ENCODE measurements around the gene ELK4.

Gene ELK4, protein sequence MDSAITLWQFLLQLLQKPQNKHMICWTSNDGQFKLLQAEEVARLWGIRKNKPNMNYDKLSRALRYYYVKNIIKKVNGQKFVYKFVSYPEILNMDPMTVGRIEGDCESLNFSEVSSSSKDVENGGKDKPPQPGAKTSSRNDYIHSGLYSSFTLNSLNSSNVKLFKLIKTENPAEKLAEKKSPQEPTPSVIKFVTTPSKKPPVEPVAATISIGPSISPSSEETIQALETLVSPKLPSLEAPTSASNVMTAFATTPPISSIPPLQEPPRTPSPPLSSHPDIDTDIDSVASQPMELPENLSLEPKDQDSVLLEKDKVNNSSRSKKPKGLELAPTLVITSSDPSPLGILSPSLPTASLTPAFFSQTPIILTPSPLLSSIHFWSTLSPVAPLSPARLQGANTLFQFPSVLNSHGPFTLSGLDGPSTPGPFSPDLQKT

DNA sequence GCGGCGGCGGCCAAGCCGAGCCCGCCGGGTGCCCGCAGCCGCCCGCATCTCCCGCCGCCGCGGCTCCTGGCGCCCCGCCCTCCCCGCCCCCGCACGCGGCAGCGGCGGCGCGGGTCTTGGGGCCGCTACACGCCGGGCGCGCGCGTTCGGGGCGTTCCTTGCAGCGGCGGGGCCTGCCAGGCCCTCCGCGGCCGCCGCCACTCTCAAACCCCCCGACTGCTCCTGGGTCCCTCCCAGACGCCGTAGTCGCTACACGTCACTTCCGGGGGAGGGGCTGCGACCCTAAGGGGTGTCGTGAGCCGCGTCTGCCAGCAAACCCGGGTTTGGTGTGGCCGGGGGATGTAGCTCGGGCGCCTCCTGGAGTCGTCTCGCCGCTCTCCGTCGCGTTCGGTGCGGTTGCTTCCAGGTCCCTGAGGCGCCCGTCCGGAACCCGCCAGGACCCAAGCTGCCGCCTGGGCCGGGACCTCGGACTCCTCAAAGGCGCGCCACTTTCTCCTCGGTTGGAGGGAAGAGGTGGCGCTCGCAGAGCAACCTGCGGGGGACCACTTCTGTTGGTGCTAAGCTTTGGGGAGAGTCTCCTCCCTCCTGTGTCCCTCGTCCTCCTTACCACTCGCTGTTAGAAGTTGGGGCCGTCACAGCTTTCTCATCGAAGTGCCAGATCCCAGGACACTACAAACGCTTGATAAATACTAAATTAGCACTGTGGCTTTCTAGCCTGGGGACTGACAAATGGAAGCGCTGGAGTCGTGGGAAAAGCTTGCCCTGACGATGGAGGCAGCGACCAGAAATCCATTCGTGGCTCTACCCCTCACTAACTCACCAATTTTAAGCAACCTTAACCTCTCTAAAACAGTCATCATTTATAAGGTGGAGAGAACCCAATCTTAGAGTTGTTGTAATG, at the start of gene ELK4:
TSS of gene ELK4 (minus strand) at position 244 of the 901 bp plus-strand sequence. CDS start 8,129 bp downstream, outside the sequence.
- peak; percentile 99 for DNase-seq

DNA sequence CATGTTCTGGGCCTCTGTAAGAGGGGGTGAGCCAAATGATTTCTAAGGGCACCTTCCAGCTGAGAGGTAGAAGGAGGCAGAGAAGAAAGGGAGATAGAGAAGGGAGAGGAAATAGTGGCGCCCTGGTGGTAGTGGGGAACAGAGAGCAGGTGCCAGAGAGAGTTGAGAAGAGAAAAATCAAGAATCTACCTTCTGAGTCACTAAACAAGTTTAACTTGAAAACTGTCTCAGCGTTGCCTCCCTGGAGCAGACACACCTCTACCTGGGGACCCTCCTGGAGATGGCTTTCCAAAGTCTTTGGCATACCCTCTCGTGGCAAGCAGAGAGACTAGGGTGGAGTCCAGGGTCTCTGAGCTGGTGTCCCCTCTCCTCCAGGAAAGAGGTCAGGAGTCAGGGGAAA, 49.6 kb upstream of the ELK4 start:
- no peak for DNase-seq

DNA sequence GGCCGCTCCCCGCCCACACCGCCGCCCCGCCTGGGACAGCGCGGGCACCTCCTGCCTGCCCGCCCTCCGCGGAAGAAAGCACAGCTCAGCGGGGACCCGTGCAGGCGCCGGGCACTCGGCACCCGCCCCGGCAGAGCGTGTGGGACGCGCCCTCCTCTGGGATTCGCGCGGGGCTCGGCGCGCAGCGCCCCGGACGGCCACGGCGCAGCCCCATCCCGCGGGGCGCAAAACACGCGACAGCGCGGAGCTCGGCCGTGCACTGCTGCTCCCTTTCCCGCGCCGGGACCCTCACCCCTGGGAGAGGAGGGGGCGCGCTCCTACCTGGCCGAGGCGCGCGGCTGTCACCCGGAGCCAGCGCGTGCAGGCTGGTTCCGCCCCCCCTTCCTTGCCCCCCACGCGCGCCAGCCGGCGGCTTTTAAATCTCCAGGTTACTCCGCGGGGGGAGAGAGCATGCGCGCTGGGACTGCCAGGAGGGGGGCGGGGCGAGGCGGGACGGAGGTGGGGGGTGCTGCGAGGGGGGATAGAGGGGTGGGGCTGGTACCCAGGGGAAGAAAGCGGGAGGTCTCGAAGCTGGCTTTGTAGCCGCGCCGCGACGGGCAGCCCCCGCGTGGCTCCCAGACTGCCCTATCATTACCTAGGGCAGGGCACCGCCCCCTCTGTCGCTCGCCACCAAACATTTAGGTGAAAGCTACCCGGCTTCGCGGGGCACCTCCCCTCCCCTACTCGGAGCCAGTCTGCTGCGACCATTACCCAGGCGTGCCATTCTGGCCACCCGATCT, 48.5 kb upstream of the ELK4 start, which contains the start of gene SLC45A3:
TSS of gene SLC45A3 (minus strand) at position 437 of the 779 bp plus-strand sequence. CDS start 15,853 bp downstream, outside the sequence.
- DNase-seq, result no peak

DNA sequence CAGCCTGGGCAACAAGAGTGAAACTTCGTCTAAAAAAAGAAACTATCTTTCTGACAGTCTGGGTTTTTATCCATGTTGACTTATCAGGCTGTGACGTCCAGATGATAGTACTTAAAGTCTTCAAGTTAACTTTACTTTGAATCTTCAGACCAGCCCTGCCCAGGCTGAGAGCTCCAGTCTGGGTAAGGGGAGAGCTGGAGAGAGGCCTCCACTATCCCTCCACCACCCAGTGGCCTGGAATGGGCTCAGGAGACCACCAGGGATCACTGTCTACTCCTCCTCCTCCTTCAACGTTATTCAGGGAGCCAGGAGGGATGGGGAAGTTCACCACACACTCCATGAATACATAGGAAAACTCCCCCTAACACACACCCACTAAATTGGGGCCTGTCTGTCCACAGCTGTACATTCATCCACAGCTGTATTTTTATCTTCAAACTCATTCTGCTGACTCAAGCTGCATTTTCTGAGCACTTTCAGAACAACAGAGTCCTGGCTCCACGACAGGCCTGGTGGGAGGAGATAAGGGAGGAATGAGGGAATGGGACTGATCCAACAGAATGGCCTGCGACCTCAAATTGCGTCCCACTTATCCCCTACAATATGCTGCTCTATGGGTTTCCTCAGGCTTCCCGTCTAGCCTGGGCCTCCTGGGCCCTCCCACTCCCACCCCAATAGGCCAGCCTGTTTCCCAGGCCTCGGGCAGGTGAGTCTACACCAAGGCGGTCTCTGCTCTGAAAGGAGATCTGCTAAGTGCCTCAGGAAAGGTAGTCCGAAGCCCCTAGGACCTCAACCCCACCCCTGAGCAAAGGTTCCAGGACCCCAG, 46.7 kb upstream of the ELK4 start:
- DNase-seq, result no peak

DNA sequence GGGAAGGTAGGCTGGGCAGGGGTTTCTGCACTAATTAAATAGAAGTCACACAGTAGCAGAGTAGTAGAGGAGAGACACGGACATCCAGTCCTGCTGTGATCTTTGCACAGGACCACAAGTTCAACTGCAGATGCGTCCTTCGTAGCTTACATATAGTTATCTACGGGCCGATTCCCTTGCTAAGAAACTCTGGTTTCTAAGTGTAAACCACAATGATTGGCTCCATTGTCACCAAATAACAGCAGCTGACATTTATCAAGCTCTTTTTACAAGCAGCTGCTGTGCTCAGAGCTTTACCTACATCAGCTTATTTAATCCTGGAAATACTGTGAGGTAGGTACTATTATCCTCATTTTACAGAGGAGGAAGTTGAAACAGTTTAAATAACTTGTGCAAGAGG, 45.4 kb upstream of the ELK4 start:
- no peak for DNase-seq

DNA sequence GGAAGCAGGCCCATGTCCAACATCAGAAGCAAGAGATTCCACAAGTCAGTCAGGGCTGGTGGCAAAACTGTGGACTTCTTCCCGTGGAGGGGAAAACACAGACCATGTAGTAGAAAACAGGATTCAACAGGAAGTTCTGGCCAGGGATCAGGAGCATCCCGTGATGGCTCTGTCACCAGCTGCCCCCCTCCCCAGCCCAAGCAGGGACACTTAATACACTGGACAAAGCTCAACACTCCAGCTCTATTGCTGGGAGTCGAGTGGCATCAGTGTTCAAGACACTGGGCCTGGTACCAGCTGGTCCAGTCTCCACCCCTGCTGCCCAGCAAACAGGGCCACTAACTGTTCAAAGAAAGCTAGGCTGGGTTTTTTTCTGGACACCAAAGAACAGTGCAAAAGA, 44.8 kb upstream of the ELK4 start:
- no peak for DNase-seq

DNA sequence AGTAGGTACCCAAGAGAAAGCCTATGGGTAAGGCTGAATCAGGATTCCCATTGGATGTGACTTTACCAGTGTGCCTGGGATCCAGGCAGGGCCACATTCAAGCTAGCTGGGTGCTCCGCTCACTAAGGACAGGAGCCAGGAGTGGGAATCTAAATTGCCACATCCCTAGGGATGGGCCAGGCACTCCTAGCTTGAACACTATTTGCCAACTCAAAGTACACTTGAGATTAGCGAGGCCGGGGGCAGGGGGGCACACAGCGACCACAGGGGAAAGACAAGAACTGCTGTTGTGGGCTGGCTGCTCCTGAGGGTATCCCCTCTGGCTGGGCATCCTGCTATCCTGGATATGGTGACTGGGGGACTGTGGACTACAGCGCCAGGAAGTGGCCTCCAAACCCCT, 44.2 kb upstream of the ELK4 start:
- DNase-seq, result no peak

DNA sequence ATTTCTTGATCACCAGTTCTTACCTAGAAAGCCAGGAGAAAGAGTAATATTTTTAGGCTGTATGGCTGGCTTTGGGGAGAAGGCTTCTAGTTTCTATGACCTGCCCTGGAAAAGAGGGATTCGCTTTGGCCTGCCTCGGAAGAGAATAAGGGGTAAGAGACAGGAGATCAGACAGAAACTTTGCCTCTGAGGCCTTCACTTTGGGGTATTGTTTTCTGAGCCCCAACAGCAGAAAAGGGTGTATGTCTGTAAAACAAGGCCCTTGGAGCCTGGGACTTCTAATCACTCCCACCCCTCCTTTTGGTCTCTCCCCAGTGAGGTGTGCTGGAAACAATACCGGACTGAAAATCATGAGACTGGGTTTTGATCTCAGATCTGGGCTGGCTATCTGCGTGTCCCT, 43.4 kb upstream of the ELK4 start:
- DNase-seq, result no peak

DNA sequence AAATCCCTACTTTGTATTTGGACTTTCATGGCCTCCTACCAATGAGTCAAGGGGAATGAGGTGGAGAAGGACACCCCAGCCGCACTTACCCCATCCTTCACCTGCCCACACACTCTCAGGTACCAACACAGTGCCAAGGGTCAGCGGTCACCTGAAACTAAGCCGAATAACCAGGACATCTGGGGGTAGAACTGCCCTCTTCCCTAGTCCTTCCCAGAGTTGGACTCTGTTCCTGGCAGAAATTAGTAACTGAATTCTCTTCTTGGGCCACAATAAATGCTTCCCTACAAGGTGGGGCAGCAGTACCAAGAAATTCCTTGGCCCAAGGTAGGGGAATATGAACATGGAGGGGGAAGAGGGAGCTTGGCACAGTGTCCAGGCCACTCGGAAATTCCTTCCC, 41.2 kb upstream of the ELK4 start:
- no peak for DNase-seq

DNA sequence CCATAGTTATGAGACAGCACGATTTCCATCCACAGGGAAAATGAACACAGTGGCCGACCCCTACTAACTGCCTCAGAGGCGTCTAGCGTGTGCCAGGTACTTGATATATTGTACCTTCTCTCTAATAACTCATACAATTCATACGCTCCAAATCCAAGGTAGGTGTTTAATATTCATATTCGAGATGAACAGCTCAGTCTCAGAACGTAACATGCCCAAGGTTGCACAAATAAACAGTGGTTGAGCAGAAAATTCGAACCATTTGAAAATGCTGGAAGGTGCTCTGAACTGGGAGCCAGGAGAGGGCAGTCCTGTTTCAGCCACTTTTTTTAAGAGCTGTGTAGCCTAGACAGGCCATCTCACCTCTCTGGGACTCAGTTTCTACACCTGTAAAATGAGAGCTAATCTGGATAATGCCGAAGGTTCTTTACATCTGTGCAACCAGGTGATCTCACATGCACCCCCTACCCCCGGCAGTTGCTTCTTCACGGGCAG, 40.6 kb upstream of the ELK4 start:
- no peak for DNase-seq

DNA sequence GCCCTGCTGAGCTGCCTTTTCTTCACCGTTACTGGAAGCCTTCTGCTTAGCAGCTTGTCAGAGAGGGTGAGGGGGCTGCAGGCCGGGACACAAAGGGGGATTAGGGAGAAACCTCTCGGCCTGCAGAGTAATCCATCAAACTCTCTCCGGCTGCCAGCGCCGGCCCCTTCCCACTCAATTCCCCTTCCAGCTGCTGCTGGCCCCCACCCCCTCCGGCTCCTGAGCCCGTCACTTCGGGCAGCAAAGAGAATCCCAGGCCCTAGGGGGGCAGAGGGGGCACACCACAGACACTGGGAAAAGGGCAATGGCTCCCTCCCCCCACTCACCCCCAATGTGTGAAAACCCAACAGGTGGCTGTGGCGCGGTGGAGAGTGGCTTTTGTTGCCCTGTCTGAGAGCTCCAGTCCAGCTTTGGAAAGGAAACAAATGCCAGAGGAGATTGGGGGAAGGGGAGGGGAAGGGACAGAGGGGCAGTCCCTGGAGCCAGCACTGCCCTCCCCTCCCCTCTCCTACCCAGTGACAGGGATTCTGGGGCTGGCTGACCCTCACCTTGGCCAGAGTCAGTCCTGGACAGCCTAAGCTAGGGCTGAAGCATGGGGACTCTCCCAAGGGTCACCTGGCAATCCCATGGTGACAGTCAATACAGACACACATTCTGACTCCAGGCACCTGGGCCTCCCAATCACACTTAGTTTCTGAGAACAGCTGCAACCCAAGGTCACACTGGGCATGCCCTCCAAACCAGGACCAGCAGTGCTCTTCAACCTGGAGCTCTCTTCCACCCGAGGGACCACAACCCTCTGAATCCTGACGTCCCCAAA, 39.0 kb upstream of the ELK4 start:
- no peak for DNase-seq

DNA sequence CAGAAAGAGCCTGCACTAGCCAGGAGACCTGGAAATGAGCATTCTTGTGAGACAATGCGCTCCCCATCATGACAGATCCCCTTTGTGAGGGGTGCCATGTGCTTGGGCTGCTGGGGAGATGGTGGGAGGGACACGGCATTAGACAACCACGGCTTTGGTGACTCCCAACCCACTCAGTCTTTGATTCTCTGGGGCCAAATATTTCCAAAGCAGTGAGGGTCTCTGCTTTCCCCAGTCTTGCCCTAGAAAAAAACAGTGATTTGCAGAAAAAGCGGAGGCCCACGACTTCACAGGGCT, 38.3 kb upstream of the ELK4 start:
- no peak for DNase-seq

DNA sequence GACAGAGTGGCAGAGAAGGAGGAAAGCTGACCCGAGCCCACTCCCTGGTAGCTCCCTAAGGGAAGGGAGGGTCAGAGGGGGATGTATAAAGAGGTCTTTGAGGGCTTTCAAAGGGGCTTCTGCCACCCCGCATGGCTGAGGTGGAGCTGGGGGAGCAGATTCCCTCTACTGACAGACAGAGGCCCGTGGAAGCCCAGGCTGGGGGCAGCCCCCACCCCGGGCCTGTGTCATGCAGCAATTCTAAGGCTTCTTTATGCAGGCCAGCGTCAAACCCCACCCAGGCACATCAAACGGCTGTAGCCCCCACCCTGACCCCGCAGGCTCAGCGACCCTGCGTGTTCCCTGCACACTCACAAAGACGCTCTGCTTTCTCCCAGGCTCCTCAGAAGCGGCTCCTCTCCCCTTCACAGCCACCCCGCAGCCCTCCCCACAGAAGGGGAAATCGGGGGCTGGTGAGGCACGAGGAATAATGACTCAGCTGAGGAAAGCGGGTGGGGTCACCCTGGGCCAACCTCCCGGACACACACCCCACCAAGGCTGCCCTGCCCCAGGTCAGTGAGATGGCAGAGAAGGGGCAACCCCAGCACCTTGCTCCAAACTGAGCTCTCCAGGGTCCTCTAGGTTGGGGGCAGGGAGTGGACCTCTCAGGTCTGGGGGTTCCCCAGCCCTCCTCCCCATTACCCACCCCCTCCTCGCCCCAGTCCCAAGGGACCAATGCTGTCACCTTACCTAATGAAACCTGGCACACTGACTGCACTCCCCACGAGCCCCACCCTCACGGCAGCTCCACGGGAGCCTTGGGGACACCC, 37.7 kb upstream of the ELK4 start:
- peak; percentile 59 for DNase-seq

DNA sequence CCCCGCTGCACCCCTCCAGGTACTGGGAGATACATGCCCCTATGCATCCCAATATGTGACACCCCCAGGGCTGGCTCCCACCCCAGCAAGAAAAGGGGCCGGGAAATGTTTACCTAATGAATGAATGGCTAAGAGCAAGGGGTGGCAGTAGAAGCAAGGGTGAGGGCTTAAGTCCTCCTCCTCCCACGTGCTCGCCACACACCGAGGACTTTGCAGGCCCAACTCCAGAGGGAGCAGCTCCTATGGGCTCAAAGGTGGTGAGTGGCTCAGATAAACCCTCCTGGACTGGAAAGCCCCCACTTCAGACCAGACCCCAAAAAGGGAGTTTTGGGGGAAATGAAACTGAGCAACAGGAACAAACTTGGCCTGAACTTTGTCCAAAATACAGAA, 37.1 kb upstream of the ELK4 start:
- peak; percentile 43 for DNase-seq

DNA sequence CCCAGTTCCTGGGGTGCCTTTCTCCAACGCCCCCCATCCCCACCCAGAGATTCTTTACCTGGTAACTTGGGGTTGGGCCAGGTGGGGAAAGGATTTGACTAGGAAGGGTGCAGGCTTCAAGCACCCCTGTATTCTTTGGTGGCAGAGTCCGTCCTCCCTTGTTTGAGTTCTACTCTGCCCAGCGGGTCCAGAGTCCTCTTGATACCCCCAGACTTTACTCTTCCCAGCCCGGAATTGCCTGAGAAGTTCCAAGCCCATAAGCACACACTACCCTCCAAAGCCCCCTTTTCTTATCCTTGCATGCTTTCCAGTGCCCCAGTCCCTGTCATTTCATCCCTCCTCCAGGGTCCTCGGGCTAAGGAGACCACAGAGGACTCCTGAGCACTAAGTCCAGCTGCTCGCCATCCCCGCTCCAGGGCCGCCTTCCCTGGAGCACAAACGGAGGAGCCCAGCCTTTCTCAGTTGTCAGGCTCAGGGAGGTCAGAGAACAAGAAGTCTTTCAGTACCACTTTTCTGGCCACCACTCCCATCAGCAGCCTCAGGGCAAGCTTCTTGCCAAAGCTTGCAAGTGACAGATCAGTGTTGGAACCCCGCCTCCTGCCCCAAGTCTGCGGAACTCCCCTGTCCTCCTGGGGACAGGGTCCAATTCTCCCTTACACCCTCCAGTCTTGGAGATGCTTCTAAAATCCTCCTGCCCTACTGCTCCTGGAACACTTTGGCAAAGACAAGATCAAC, 36.3 kb upstream of the ELK4 start:
- peak; percentile 36 for DNase-seq

DNA sequence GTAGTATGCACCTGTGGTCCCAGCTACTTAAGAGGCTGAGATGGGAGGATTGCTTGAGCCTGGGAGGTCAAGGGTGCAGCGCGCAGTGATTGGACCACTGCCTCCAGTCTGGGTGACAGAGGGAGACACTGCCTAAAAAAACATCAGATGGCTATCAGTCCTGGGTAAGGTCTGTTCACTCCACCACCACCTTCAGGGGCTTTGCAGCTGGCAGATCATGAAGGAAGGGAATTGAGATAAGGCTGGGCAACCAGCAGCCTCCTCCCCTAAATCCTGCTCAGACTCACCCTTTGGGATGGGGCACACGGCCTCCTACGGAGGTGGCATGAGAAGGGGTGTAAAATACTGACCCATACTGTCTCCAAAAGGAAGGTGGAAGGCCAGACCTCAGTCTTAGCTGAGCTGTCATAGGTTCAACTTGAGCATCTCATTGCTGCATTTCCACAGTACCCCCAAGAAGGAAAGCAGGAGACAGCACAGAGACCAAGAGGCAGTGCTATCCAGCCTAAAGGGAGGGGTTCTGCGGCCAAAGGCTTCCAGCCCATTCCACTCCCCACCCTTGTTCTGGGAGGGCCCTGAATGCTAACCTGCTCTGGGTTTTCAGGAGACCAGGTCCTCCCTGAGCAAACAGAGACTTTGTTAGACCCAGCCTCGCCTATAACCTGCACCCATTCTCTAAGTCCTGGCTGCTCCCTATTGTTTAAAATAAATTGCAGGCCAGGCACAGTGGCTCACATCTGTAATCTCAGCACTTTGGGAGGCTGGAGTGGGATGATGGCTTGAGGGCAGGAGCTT, 34.8 kb upstream of the ELK4 start:
- DNase-seq, result no peak

DNA sequence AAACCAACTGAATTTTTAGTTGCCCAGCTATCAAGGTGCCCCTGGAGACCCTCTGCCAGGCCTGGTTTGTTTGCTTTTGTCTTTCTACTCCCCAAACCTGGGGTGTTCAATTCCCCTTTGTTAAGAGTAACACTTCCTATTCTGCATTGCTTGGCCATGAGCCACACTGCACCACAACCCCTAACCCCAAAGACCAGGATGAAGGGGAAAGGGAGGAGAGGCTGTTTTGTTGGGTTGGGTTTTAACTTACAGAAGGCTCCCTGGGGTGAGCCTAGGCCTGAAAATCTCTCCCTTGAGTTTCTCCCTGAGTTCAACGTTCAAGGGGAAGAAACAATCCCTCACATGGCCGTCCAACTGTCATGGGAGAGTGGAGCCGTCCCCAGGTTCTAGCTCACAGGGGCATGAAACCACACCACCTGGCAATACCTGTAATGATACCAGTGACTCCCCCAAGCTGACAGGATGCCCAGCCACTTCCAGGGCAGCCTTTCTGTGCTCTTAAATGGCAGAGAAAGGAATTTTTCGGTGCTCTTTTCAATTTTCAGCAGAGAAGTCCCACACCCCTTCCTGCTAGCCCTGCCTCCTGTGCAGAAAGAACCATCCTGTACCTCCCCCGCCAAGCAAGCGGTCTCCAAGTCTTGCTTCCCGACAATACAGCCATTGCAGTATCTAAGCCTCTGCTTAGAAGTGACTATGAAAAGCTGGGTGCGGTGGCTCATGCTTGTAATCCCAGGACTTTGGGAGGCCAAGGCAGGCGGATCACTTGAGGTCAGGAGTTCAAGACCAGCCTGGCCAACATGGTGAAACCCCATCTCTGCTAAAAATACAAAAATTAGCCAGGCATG, 33.6 kb upstream of the ELK4 start:
- no peak for DNase-seq

Measured in inflammatory macrophage treated with lipopolysaccharide for 4 hours (primary cell).